Mucosa of stomach (tissue), 1 donor: Measurements from ENCODE around the gene DOCK3.
"Not testable (repeated sequence)": the region's sequence is repeated elsewhere in the genome, so short reads cannot be mapped to it uniquely, and the experiment has no call there.

Experiments
- H3K27me3 ChIP-seq: one replicate; pipeline ENCODE4 v1.7.0; 2013; ENCODE audit warnings: mild to moderate bottlenecking, low read length; ENCODE audit not compliant: control insufficient read depth, insufficient read depth
- H3K36me3 ChIP-seq: one replicate; pipeline ENCODE4 v1.7.0; 2013; ENCODE audit warnings: low read length; ENCODE audit not compliant: control insufficient read depth, insufficient read depth
- H3K4me1 ChIP-seq: one replicate; pipeline ENCODE4 v1.7.0; 2013; ENCODE audit warnings: mild to moderate bottlenecking, low read length; ENCODE audit not compliant: control insufficient read depth, insufficient read depth
- H3K4me3 ChIP-seq: one replicate; pipeline ENCODE4 v1.7.0; 2013; ENCODE audit warnings: low read length
- H3K9ac ChIP-seq: one replicate; pipeline ENCODE4 v1.7.0; 2013; ENCODE audit warnings: mild to moderate bottlenecking, low read length, moderate library complexity
- H3K9me3 ChIP-seq: one replicate; pipeline ENCODE4 v1.7.0; 2013; ENCODE audit warnings: mild to moderate bottlenecking, low read length, moderate library complexity; ENCODE audit not compliant: control insufficient read depth
- donor health status: Pancreatic carcinoma.

DOCK3 gene

GRCh38 chr3:51245867-51246266 lies 571.1 kb downstream of the DOCK3 start:
- Histone ChIP-seq H3K4me1 (no peaks in the 10 kb centered on the region), H3K9me3 (no peaks in the 10 kb centered on the region), H3K4me3 (no peak overlapping the region)

DNA sequence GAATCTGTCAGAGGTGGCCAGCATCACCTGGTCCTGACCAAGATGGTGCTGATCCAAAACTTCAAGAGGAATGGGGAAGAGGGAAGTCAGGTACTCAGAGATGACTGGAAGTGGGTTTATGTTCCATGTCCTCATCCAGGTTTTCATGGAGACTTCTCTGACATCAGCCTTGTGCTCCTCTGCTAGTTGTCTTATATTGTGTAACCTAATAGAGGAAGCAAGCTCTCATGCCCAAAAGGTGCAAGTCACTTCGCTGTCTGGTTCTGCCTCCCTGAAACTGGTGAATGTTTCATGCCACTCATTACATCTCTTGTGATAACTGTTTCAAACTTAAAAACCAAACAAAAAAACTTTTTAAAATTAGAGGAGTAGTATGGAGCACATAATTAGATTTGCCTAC lies 583.1 kb downstream of the DOCK3 start:
- Histone ChIP-seq H3K27me3 (no peaks in the 10 kb centered on the region), H3K9me3 (no peaks in the 10 kb centered on the region), H3K4me3 (no peak overlapping the region), H3K9ac (no peak overlapping the region), H3K4me1 (no peaks in the 10 kb centered on the region), H3K36me3 (no peaks in the 10 kb centered on the region)

More at GRCh38 chr3:51245867-51246266, 571.1 kb downstream of the DOCK3 start:
- H3K9ac ChIP-seq: no peak overlapping the region
- no peaks in the 10 kb centered on the region for H3K27me3 ChIP-seq
- no peaks in the 10 kb centered on the region for H3K36me3 ChIP-seq

- H3K4me3 ChIP-seq, H3K9ac ChIP-seq, H3K36me3 ChIP-seq, H3K4me1 ChIP-seq, H3K9me3 ChIP-seq, H3K27me3 ChIP-seq: not testable (repeated sequence)
Observed at GRCh38 chr3:51264166-51264565, 589.4 kb downstream of the DOCK3 start.

GRCh38 chr3:51268132-51268531 lies 593.4 kb downstream of the DOCK3 start:
- Histone ChIP-seq H3K36me3 (no peaks in the 10 kb centered on the region), H3K9ac (no peak overlapping the region), H3K27me3 (no peaks in the 10 kb centered on the region), H3K4me3 (no peak overlapping the region), H3K4me1 (no peaks in the 10 kb centered on the region), H3K9me3 (no peaks in the 10 kb centered on the region)

- Histone ChIP-seq H3K9ac (no peak overlapping the region), H3K4me3 (no peak overlapping the region), H3K9me3 (no peaks in the 10 kb centered on the region), H3K36me3 (no peaks in the 10 kb centered on the region), H3K27me3 (no peaks in the 10 kb centered on the region), H3K4me1 (no peaks in the 10 kb centered on the region)
Observed at GRCh38 chr3:51269466-51269865, 594.7 kb downstream of the DOCK3 start.

GRCh38 chr3:51270559-51270958 lies 595.8 kb downstream of the DOCK3 start:
- Histone ChIP-seq H3K4me1 (no peaks in the 10 kb centered on the region), H3K36me3 (no peaks in the 10 kb centered on the region), H3K27me3 (no peaks in the 10 kb centered on the region), H3K9ac (no peak overlapping the region), H3K9me3 (no peaks in the 10 kb centered on the region), H3K4me3 (no peak overlapping the region)

DNA sequence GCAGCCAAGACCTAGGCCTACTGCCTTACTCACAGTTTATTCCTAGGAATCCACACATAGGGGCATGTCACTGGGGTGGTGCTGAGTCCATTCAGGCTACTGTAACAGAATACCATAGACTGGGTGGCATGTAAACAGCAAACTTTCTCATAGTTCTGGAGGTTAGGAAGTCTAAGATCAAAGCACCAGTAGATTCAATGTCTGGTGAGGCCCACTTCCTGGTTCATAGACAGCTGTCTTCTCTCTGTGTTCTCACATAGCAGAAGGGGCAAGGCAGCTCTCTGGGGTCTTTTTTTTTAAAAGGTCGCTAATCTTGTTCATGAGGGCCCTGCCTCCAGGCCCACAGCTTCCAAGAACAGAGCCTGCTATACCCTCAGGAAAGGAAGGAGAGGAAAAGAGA lies 596.4 kb downstream of the DOCK3 start:
- H3K4me3 ChIP-seq: no peak overlapping the region
- H3K36me3 ChIP-seq: no peaks in the 10 kb centered on the region
- no peaks in the 10 kb centered on the region for H3K9me3 ChIP-seq
- H3K9ac ChIP-seq: no peak overlapping the region
- no peaks in the 10 kb centered on the region for H3K27me3 ChIP-seq
- no peaks in the 10 kb centered on the region for H3K4me1 ChIP-seq

GRCh38 chr3:51274052-51274451 lies 599.3 kb downstream of the DOCK3 start:
- H3K9me3 ChIP-seq: no peaks in the 10 kb centered on the region
- H3K36me3 ChIP-seq: no peaks in the 10 kb centered on the region
- H3K9ac ChIP-seq: no peak overlapping the region
- H3K27me3 ChIP-seq: no peaks in the 10 kb centered on the region
- no peaks in the 10 kb centered on the region for H3K4me1 ChIP-seq
- no peak overlapping the region for H3K4me3 ChIP-seq

DNA sequence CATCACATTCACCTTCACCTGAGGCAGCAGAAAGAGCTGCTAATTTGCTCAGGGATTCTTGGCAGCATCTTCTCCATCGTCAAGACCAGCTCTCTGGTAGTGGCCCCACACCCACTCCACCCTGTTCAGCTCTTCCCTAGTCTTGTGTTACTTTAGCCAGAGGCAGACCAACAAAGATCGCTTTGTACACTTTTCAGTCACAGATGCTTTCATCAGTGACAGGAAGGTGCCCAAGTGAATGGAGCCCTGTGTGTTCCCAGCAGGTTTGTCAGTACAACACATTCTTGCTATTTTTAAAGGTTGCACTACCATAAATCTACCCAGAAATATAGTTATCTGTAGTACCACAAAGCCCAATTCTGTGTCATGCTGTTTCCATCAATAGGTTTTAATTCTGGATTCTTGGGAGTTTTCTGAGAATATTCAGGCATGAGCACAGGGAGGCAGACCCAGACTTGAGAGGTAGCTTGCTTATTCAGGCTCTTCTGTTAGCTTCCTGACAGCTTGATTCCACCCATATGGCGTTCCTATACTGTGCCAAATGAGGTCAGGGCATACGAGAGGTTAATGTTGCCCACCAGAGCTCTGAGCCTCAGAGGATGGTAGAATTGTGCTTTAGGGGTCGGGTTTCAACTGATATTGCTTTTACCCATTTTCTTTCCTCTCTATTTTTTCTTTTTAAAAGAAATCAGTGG lies 600.5 kb downstream of the DOCK3 start:
- Histone ChIP-seq H3K4me1 (no peaks in the 10 kb centered on the region), H3K36me3 (no peaks in the 10 kb centered on the region), H3K27me3 (peaks cover 7% of the 10 kb centered on the region), H3K9me3 (no peaks in the 10 kb centered on the region), H3K9ac (no peak overlapping the region), H3K4me3 (no peak overlapping the region)

DNA sequence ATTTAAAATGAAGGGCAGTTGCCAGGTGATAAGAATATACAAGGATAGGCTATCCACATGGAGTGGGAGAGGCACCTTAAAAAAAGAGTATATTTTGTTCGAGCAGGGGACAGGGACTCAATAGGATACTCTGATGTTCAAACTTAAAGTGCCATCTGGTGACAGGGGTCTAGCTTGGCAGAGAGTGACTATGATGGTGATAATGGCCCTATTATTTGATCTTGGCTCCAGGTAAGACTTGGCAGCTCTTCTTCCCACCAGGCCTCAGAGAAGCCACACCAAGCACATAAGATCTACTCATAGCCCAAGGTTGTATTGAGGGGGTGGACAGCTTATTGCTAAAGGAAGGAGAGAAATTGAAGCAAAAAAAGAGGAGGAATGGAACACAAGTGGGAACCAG lies 601.3 kb downstream of the DOCK3 start:
- no peaks in the 10 kb centered on the region for H3K36me3 ChIP-seq
- H3K4me1 ChIP-seq: no peaks in the 10 kb centered on the region

DNA sequence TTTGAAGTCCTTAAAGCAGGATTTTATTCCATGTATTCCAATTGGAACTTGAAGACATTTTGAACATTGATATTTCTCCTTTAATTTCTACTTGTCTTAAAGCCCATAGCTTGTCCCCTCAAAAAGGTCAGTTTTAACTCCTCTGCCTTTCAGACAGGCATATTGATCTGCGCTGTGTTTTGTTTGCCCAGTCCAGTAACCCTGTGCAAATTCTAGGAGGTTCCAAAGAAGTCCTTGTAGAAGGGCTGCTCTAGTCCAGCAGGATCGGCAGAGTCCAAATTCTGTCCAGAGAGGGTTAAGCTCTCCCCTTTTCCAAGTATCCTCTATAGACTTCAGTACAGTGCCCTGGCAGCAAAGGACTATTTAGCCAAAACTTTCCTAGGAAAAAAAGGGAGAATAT lies 604.7 kb downstream of the DOCK3 start:
- H3K4me3 ChIP-seq: no peak overlapping the region
- no peak overlapping the region for H3K9ac ChIP-seq
- H3K27me3 ChIP-seq: peaks cover 8% of the 10 kb centered on the region
- no peaks in the 10 kb centered on the region for H3K36me3 ChIP-seq
- no peaks in the 10 kb centered on the region for H3K9me3 ChIP-seq
- H3K4me1 ChIP-seq: no peaks in the 10 kb centered on the region

More for the DNA sequence above, 601.3 kb downstream of the DOCK3 start:
- Histone ChIP-seq H3K9me3 (no peaks in the 10 kb centered on the region), H3K27me3 (peaks cover 8% of the 10 kb centered on the region), H3K9ac (no peak overlapping the region), H3K4me3 (no peak overlapping the region)

- H3K4me1 ChIP-seq: no peaks in the 10 kb centered on the region
- H3K27me3 ChIP-seq: peaks cover 8% of the 10 kb centered on the region
- H3K36me3 ChIP-seq: no peaks in the 10 kb centered on the region
- no peak overlapping the region for H3K9ac ChIP-seq
- H3K4me3 ChIP-seq: no peak overlapping the region
- no peaks in the 10 kb centered on the region for H3K9me3 ChIP-seq
Observed at GRCh38 chr3:51280176-51280575, 605.4 kb downstream of the DOCK3 start.

DNA sequence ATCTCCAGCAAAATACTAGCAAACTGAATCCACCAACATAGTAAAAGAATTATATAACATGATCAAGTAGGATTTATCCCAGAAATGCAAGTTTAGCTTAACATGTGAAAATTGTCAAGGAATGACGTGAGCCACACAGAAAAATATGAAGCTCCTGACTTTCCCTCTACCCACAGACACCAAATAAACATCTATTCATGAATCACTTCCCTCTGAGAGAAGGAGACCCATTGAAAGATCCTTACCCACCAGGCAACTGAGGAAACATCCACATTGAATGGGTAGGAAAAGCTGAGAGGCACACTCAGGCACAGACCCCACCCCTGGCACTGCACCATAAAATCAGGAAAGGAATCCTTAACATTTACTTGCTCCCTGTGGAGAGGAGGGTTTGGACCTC lies 608.2 kb downstream of the DOCK3 start:
- H3K36me3 ChIP-seq: no peaks in the 10 kb centered on the region
- H3K27me3 ChIP-seq: peaks cover 8% of the 10 kb centered on the region
- H3K4me3 ChIP-seq: no peak overlapping the region
- H3K9me3 ChIP-seq: no peaks in the 10 kb centered on the region
- H3K9ac ChIP-seq: no peak overlapping the region
- H3K4me1 ChIP-seq: no peaks in the 10 kb centered on the region
